Lung (tissue), 12 donors: Measurements from ENCODE around the gene HECA. TPM values are rescaled to one million over a fixed set of nuclear protein-coding genes. Genes with fewer than 3 reads are reported as not detected.

Experiments
- ATAC-seq: fragments of 200-7000 bp; cut with Tn5 transposase; one replicate; pipeline ENCODE4 v1.9.1; 2020; ENCODE audit warnings: moderate number of reproducible peaks; ENCODE audit not compliant: insufficient read depth, low FRiP score
- DNase-seq, 3 donors: peaks; one replicate each; pipeline ENCODE4 v3.0.0-alpha.2; 2013 to 2017
- H3K27ac ChIP-seq, 2 donors: one replicate each; pipeline ENCODE4 v1.5.1; 2013; ENCODE audit warnings: mild to moderate bottlenecking in 2 of 2, moderate library complexity in 2 of 2, control low read depth in 1 of 2, inconsistent platforms in 1 of 2, low read depth in 1 of 2, low read length in 1 of 2
- H3K27me3 ChIP-seq, 3 donors: one replicate each; pipeline ENCODE4 v1.5.1; 2013; ENCODE audit warnings: low read length in 2 of 3; ENCODE audit not compliant: control insufficient read depth in 3 of 3, insufficient read depth in 3 of 3
- H3K36me3 ChIP-seq, 4 donors: one replicate each; pipeline ENCODE4 v1.5.1; 2013; ENCODE audit warnings: low read length in 4 of 4, mild to moderate bottlenecking in 1 of 4, moderate library complexity in 1 of 4; ENCODE audit not compliant: control insufficient read depth in 4 of 4, insufficient read depth in 4 of 4
- H3K4me1 ChIP-seq, 5 donors: one replicate each; pipeline ENCODE4 v1.5.1; 2013; ENCODE audit warnings: low read length in 5 of 5, mild to moderate bottlenecking in 2 of 5, moderate library complexity in 1 of 5; ENCODE audit not compliant: control insufficient read depth in 5 of 5, insufficient read depth in 5 of 5
- H3K4me3 ChIP-seq: one replicate; pipeline ENCODE4 v1.5.1; 2013; ENCODE audit warnings: mild to moderate bottlenecking, control low read depth, moderate library complexity
- H3K9ac ChIP-seq, 2 donors: one replicate each; pipeline ENCODE4 v1.5.1; 2013; ENCODE audit warnings: low read length in 2 of 2, control low read depth in 1 of 2; ENCODE audit not compliant: insufficient read depth in 1 of 2
- H3K9me3 ChIP-seq, 4 donors: one replicate each; pipeline ENCODE4 v1.5.1; 2013; ENCODE audit warnings: low read length in 3 of 4, mild to moderate bottlenecking in 1 of 4, moderate library complexity in 1 of 4; ENCODE audit not compliant: control insufficient read depth in 4 of 4, insufficient read depth in 3 of 4
- CTCF ChIP-seq: IDR thresholded peaks from 2 replicates; pipeline ENCODE4 v1.5.1; 2012; ENCODE audit warnings: mild to moderate bottlenecking; ENCODE audit errors: control extremely low read depth, extremely low read depth
- WGBS, 2 donors: extraction: QIAGEN DNeasy Blood & Tissue Kit; methylation state at CpG; one replicate each; pipeline ENCODE4 v1.1.7; 2013; 5-methylcytosine and 5-hydroxymethylcytosine counted together
- polyA plus RNA-seq, 2 donors: library from polyadenylated mRNA; stranded (reverse); fragments of 200-250 nt; gene quantifications; one replicate each; pipeline ENCODE4 v1.2.1, GENCODE V29; 2013
- total RNA-seq, 2 donors: library from RNA; depleted of rRNA in 1 of 2; stranded (reverse); fragments of >200 nt in 1 of 2; gene quantifications; one replicate each; pipeline ENCODE4 v1.2.1, GENCODE V29; 2014 to 2021
- donor health status: control.
- donor health status: control.
- donor health status: Bipolar disorder and iron deficiency.
- donor health status: healthy.
- donor health status: DM: yes; HTN: yes; CAD: no.

Gene HECA
- total and polyA plus RNA-seq, 4 donors = 12.1 to 37.6 (median 21.8) TPM

- no peak overlapping the region for H3K27ac ChIP-seq
- no peak for ATAC-seq
Measured at GRCh38 chr6:139112561-139112960, 22.3 kb upstream of the HECA start.

GRCh38 chr6:139114746-139115145, 20.1 kb upstream of the HECA start:
- H3K4me1 ChIP-seq = no peaks in the 10 kb centered on the region
- H3K9ac ChIP-seq = no peak overlapping the region
- TF ChIP-seq CTCF = no peak
- H3K9me3 ChIP-seq = peaks cover 0 to 2% (median 0%) of the 10 kb centered on the region in 4 donors
- H3K27me3 ChIP-seq = no peaks in the 10 kb centered on the region
- DNase-seq (no peak), ATAC-seq (no peak)
- H3K27ac ChIP-seq = no peak overlapping the region
- no peak overlapping the region for H3K4me3 ChIP-seq
- WGBS, 2 donors = 79 to 80% methylated on average over 3 of the region's 3 CpGs
- H3K36me3 ChIP-seq = no peaks in the 10 kb centered on the region

More at GRCh38 chr6:139112561-139112960, 22.3 kb upstream of the HECA start:
- no peak for DNase-seq
- no peaks in the 10 kb centered on the region for H3K9me3 ChIP-seq
- 68 to 81% methylated on average over 7 of the region's 7 CpGs for WGBS, 2 donors
- H3K4me3 ChIP-seq = no peak overlapping the region
- no peak overlapping the region for H3K9ac ChIP-seq
- no peaks in the 10 kb centered on the region for H3K4me1 ChIP-seq
- TF ChIP-seq CTCF = no peak
- H3K27me3 ChIP-seq = no peaks in the 10 kb centered on the region
- no peaks in the 10 kb centered on the region for H3K36me3 ChIP-seq

- 76 to 88% methylated on average over 4 of the region's 4 CpGs for WGBS, 2 donors
- no peak overlapping the region for H3K9ac ChIP-seq
- no peak for DNase-seq
- no peak for TF ChIP-seq CTCF
- H3K36me3 ChIP-seq = no peaks in the 10 kb centered on the region
- H3K9me3 ChIP-seq = peaks cover 0 to 2% (median 0%) of the 10 kb centered on the region in 4 donors
- H3K27ac ChIP-seq = no peak overlapping the region
- no peaks in the 10 kb centered on the region for H3K27me3 ChIP-seq
- no peaks in the 10 kb centered on the region for H3K4me1 ChIP-seq
- H3K4me3 ChIP-seq = no peak overlapping the region
- no peak for ATAC-seq
Measured at GRCh38 chr6:139115989-139116758, 18.7 kb upstream of the HECA start.
